Neural progenitor cell (in vitro differentiated cells): ENCODE results near the gene ILDR2.

ENCODE experiments used
- EZH2 ChIP-seq: fragments of 200-600 bp; sonication (generic); IDR thresholded peaks from 2 replicates; pipeline ENCODE4 v1.6.1; 2017; ENCODE audit warnings: antibody characterized with exemption, mild to moderate bottlenecking, moderate library complexity
- TF ChIP-seq, protein P1 (sequence below): fragments of 200-600 bp; sonication (generic); IDR thresholded peaks from 2 replicates; pipeline ENCODE4 v1.5.1; 2017; ENCODE audit warnings: antibody characterized with exemption, mild to moderate bottlenecking

DNA sequence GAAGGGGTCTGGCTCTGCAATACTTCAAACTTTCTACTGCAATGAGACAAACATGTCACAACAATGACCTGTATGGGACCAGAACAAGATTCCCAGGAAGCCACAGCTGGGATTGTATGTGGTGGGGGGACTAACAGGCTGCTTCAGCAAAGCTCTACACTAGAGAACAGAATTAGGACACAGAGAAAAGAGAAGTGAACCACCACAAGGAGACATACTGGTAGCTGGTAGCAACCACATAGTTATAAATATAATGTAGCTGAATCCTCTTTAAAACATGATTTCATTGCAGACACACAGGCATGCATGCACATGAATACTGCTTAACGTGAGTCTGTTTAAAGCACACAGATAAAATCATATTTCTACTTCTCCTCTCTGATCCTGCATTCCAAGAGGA is 3.5 kb upstream of the ILDR2 start:
- TF ChIP-seq, protein P1, sequence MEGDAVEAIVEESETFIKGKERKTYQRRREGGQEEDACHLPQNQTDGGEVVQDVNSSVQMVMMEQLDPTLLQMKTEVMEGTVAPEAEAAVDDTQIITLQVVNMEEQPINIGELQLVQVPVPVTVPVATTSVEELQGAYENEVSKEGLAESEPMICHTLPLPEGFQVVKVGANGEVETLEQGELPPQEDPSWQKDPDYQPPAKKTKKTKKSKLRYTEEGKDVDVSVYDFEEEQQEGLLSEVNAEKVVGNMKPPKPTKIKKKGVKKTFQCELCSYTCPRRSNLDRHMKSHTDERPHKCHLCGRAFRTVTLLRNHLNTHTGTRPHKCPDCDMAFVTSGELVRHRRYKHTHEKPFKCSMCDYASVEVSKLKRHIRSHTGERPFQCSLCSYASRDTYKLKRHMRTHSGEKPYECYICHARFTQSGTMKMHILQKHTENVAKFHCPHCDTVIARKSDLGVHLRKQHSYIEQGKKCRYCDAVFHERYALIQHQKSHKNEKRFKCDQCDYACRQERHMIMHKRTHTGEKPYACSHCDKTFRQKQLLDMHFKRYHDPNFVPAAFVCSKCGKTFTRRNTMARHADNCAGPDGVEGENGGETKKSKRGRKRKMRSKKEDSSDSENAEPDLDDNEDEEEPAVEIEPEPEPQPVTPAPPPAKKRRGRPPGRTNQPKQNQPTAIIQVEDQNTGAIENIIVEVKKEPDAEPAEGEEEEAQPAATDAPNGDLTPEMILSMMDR, result no peak
- no peak for TF ChIP-seq EZH2
